Measurements from ENCODE around the gene CACNA2D3.

Gene CACNA2D3

GRCh38 chr3:55014081-55014480 lies 891.7 kb downstream of the CACNA2D3 start:
- no peak for DNase-seq (ENCODE audit: low read depth)
- no peak for TF ChIP-seq CTCF (IDR thresholded peaks at IDR 0.05; ENCODE audit: control insufficient read depth, insufficient read depth, low read depth, low read length, missing control alignments)
- H3K4me3 ChIP-seq (ENCODE audit: control insufficient read depth, low read depth, low read length): no peak overlapping the region

GRCh38 chr3:55014906-55015305 lies 892.6 kb downstream of the CACNA2D3 start:
- no peak for TF ChIP-seq CTCF (IDR thresholded peaks at IDR 0.05; ENCODE audit: control insufficient read depth, insufficient read depth, low read depth, low read length, missing control alignments)
- no peak for DNase-seq (ENCODE audit: low read depth)
- H3K4me3 ChIP-seq (ENCODE audit: control insufficient read depth, low read depth, low read length): no peak overlapping the region

- DNase-seq (ENCODE audit: low read depth): no peak
- H3K4me3 ChIP-seq (ENCODE audit: control insufficient read depth, low read depth, low read length): no peak overlapping the region
- no peak for TF ChIP-seq CTCF (IDR thresholded peaks at IDR 0.05; ENCODE audit: control insufficient read depth, insufficient read depth, low read depth, low read length, missing control alignments)
These were observed 895.5 kb downstream of the CACNA2D3 start for GRCh38 chr3:55017876-55018275.

- TF ChIP-seq CTCF (IDR thresholded peaks at IDR 0.05; ENCODE audit: control insufficient read depth, insufficient read depth, low read depth, low read length, missing control alignments): no peak
- H3K4me3 ChIP-seq (ENCODE audit: control insufficient read depth, low read depth, low read length): no peak overlapping the region
These were observed 908.6 kb downstream of the CACNA2D3 start for GRCh38 chr3:55030938-55031337.

GRCh38 chr3:55036883-55037577 lies 914.7 kb downstream of the CACNA2D3 start:
- no peak overlapping the region for H3K4me3 ChIP-seq (ENCODE audit: control insufficient read depth, low read depth, low read length)
- TF ChIP-seq CTCF (IDR thresholded peaks at IDR 0.05; ENCODE audit: control insufficient read depth, insufficient read depth, low read depth, low read length, missing control alignments): no peak
- DNase-seq (ENCODE audit: low read depth): no peak

More at GRCh38 chr3:55030938-55031337, 908.6 kb downstream of the CACNA2D3 start:
- no peak for DNase-seq (ENCODE audit: low read depth)

- peak; percentile 34 for TF ChIP-seq CTCF (IDR thresholded peaks at IDR 0.05; ENCODE audit: control insufficient read depth, insufficient read depth, low read depth, low read length, missing control alignments)
- DNase-seq (ENCODE audit: low read depth): no peak
- no peak overlapping the region for H3K4me3 ChIP-seq (ENCODE audit: control insufficient read depth, low read depth, low read length)
These were observed 920.2 kb downstream of the CACNA2D3 start for GRCh38 chr3:55042591-55042990.

Data from AG09309 (cell line).